ENCODE measurements around the gene CXXC5.

CXXC5 gene

GRCh38 chr5:139678751-139679750, 30.9 kb downstream of the CXXC5 start:
- no peak for DNase-seq (ENCODE audit: low read depth in 1 of 2, low spot score in 1 of 2)

GRCh38 chr5:139680368-139681111, 32.4 kb downstream of the CXXC5 start:
- no peak for DNase-seq (ENCODE audit: low read depth in 1 of 2, low spot score in 1 of 2)

- no peak for DNase-seq (ENCODE audit: low read depth in 1 of 2, low spot score in 1 of 2)
These were observed 32.9 kb downstream of the CXXC5 start for GRCh38 chr5:139681112-139681458.

GRCh38 chr5:139681466-139681865, 33.3 kb downstream of the CXXC5 start:
- DNase-seq (ENCODE audit: low read depth in 1 of 2, low spot score in 1 of 2): no peak

- DNase-seq (ENCODE audit: low read depth in 1 of 2, low spot score in 1 of 2): no peak
These were observed 34.1 kb downstream of the CXXC5 start for GRCh38 chr5:139682016-139682975.

GRCh38 chr5:139683295-139684271, 35.4 kb downstream of the CXXC5 start:
- no peak for DNase-seq (ENCODE audit: low read depth in 1 of 2, low spot score in 1 of 2)

GRCh38 chr5:139684350-139684880, 36.3 kb downstream of the CXXC5 start:
- no peak for DNase-seq (ENCODE audit: low read depth in 1 of 2, low spot score in 1 of 2)

GRCh38 chr5:139684881-139685749, 37.0 kb downstream of the CXXC5 start:
- DNase-seq (ENCODE audit: low read depth in 1 of 2, low spot score in 1 of 2): no peak

GRCh38 chr5:139685886-139686285, 37.7 kb downstream of the CXXC5 start:
- no peak for DNase-seq (ENCODE audit: low read depth in 1 of 2, low spot score in 1 of 2)

- no peak for DNase-seq (ENCODE audit: low read depth in 1 of 2, low spot score in 1 of 2)
These were observed 38.2 kb downstream of the CXXC5 start for GRCh38 chr5:139686356-139686705.

GRCh38 chr5:139686706-139687441, 38.7 kb downstream of the CXXC5 start:
- DNase-seq (ENCODE audit: low read depth in 1 of 2, low spot score in 1 of 2): no peak

GRCh38 chr5:139687656-139688055, 39.5 kb downstream of the CXXC5 start:
- DNase-seq (ENCODE audit: low read depth in 1 of 2, low spot score in 1 of 2): no peak

- DNase-seq (ENCODE audit: low read depth in 1 of 2, low spot score in 1 of 2): no peak
These were observed 40.0 kb downstream of the CXXC5 start for GRCh38 chr5:139688088-139688702.

GRCh38 chr5:139688751-139689372, 40.7 kb downstream of the CXXC5 start:
- no peak for DNase-seq (ENCODE audit: low read depth in 1 of 2, low spot score in 1 of 2)

GRCh38 chr5:139689631-139690063, 41.5 kb downstream of the CXXC5 start:
- DNase-seq (ENCODE audit: low read depth in 1 of 2, low spot score in 1 of 2): no peak

- DNase-seq (ENCODE audit: low read depth in 1 of 2, low spot score in 1 of 2): no peak
These were observed 42.1 kb downstream of the CXXC5 start for GRCh38 chr5:139690064-139690802.

All from stimulated activated CD4-positive, alpha-beta T cell treated with anti-CD3 and anti-CD28 coated beads, Interleukin-15, amount 100 ng/mL, for 1 hour (primary cell).